Astrocyte (in vitro differentiated cells and primary cell): ENCODE measurements around the gene IFNL1. TPM values are rescaled to one million over a fixed set of nuclear protein-coding genes. Genes with fewer than 3 reads are reported as not detected.

Experiments
- DNase-seq: peaks from one replicate; pipeline ENCODE4 v3.0.0-alpha.2; 2010; ENCODE audit warnings: low read depth
- FAIRE-seq: peaks from 2 replicates; lab custom pipeline; 2011; peaks lifted over from hg19 to GRCh38; lab: Jason Lieb, UNC
- H2AFZ ChIP-seq: 2 replicates; pipeline ENCODE4 v1.6.0; 2012; ENCODE audit warnings: low read depth, low read length, inconsistent platforms
- H3K27ac ChIP-seq: 2 replicates; pipeline ENCODE4 v1.5.1; 2011; ENCODE audit warnings: low read depth, low read length, inconsistent platforms
- H3K27me3 ChIP-seq: 2 replicates; pipeline ENCODE4 v1.6.0; 2011; ENCODE audit warnings: low read length, inconsistent platforms; ENCODE audit not compliant: insufficient read depth
- H3K36me3 ChIP-seq: 2 replicates; pipeline ENCODE4 v1.5.1; 2011; ENCODE audit warnings: low read length, inconsistent platforms; ENCODE audit not compliant: insufficient read depth
- H3K4me1 ChIP-seq: 2 replicates; pipeline ENCODE4 v1.5.1; 2011; ENCODE audit warnings: low read length, inconsistent platforms; ENCODE audit not compliant: insufficient read depth
- H3K4me2 ChIP-seq: 2 replicates; pipeline ENCODE4 v1.6.0; 2012; ENCODE audit warnings: low read length, inconsistent platforms
- H3K4me3 ChIP-seq: 2 replicates; pipeline ENCODE4 v1.5.1; 2011; ENCODE audit warnings: low read depth, mild to moderate bottlenecking, low read length, inconsistent platforms; ENCODE audit not compliant: insufficient read depth
- H3K79me2 ChIP-seq: 2 replicates; pipeline ENCODE4 v1.6.0; 2012; ENCODE audit warnings: mild to moderate bottlenecking, low read length, inconsistent platforms; ENCODE audit not compliant: insufficient read depth
- H3K9ac ChIP-seq: 2 replicates; pipeline ENCODE4 v1.6.0; 2012; ENCODE audit warnings: mild to moderate bottlenecking, low read length, inconsistent platforms
- H3K9me3 ChIP-seq: 2 replicates; pipeline ENCODE4 v1.5.1; 2012; ENCODE audit warnings: low read depth, mild to moderate bottlenecking, low read length, inconsistent platforms; ENCODE audit not compliant: insufficient read depth
- H4K20me1 ChIP-seq: 2 replicates; pipeline ENCODE4 v1.6.0; 2012; ENCODE audit warnings: low read length, inconsistent platforms; ENCODE audit not compliant: insufficient read depth
- H3K27ac Mint-ChIP-seq: one replicate; pipeline ENCODE4 v1.8.0; 2021; ENCODE audit warnings: mild to moderate bottlenecking, mixed read lengths; ENCODE audit not compliant: unreplicated experiment
- H3K27me3 Mint-ChIP-seq: one replicate; pipeline ENCODE4 v1.8.0; 2021; ENCODE audit warnings: low read depth, mixed read lengths; ENCODE audit not compliant: unreplicated experiment
- H3K36me3 Mint-ChIP-seq: one replicate; pipeline ENCODE4 v1.8.0; 2021; ENCODE audit warnings: low read depth, mixed read lengths; ENCODE audit not compliant: unreplicated experiment
- H3K4me1 Mint-ChIP-seq: one replicate; pipeline ENCODE4 v1.8.0; 2021; ENCODE audit warnings: low read depth, mixed read lengths; ENCODE audit not compliant: unreplicated experiment
- H3K4me3 Mint-ChIP-seq: one replicate; pipeline ENCODE4 v1.8.0; 2021; ENCODE audit warnings: mild to moderate bottlenecking, moderate library complexity, mixed read lengths; ENCODE audit not compliant: unreplicated experiment
- H3K9me3 Mint-ChIP-seq: one replicate; pipeline ENCODE4 v1.8.0; 2021; ENCODE audit warnings: mild to moderate bottlenecking, mixed read lengths; ENCODE audit not compliant: unreplicated experiment
- CTCF ChIP-seq: IDR thresholded peaks from 2 replicates; pipeline ENCODE4 v1.5.1; 2011; ENCODE audit warnings: low read depth, mild to moderate bottlenecking, inconsistent platforms, low read length, moderate library complexity; ENCODE audit not compliant: insufficient read depth
- EZH2 ChIP-seq: IDR thresholded peaks from 2 replicates; pipeline ENCODE4 v1.6.1; 2012; ENCODE audit warnings: mild to moderate bottlenecking, low read length, inconsistent platforms; ENCODE audit not compliant: insufficient read depth
- total RNA-seq: library from RNA; stranded (reverse); gene quantifications from 2 replicates; pipeline ENCODE4 v1.2.1, GENCODE V29; 2021

IFNL1 gene
- total RNA-seq, 1 donor from 2014 or later: 0.52 TPM

GRCh38 chr19:39314016-39314728, 18.0 kb downstream of the IFNL1 start:
- H3K27ac Mint-ChIP-seq: no peak overlapping the region
- Histone ChIP-seq H3K4me3 (no peak overlapping the region), H3K27ac (no peak overlapping the region), H3K27me3 (no peaks in the 10 kb centered on the region), H2AFZ (no peak overlapping the region), H3K4me1 (no peaks in the 10 kb centered on the region), H3K4me2 (no peak overlapping the region), H3K9me3 (no peaks in the 10 kb centered on the region), H3K9ac (no peak overlapping the region), H4K20me1 (no peaks in the 10 kb centered on the region), H3K79me2 (no peaks in the 10 kb centered on the region), H3K36me3 (no peaks in the 10 kb centered on the region)
- H3K4me3 Mint-ChIP-seq: no peak overlapping the region
- H3K9me3 Mint-ChIP-seq: peaks cover 5% of the 10 kb centered on the region
- H3K27me3 Mint-ChIP-seq: peaks cover 44% of the 10 kb centered on the region
- DNase-seq: no peak
- FAIRE-seq: no peak
- peaks cover 14% of the 10 kb centered on the region for H3K36me3 Mint-ChIP-seq
- H3K4me1 Mint-ChIP-seq: no peaks in the 10 kb centered on the region
- no peak for TF ChIP-seq EZH2
- no peak for TF ChIP-seq CTCF

- H3K9me3 Mint-ChIP-seq: no peaks in the 10 kb centered on the region
- H3K36me3 ChIP-seq: no peaks in the 10 kb centered on the region
- DNase-seq: no peak
- H3K4me2 ChIP-seq: no peak overlapping the region
- peaks cover 3% of the 10 kb centered on the region for H3K4me1 Mint-ChIP-seq
- H4K20me1 ChIP-seq: no peaks in the 10 kb centered on the region
- TF ChIP-seq EZH2 (no peak), CTCF (no peak)
- no peak overlapping the region for H3K9ac ChIP-seq
- no peaks in the 10 kb centered on the region for H3K9me3 ChIP-seq
- no peak overlapping the region for H2AFZ ChIP-seq
- no peak overlapping the region for H3K27ac Mint-ChIP-seq
- H3K4me1 ChIP-seq: no peaks in the 10 kb centered on the region
- peaks cover 5% of the 10 kb centered on the region for H3K36me3 Mint-ChIP-seq
- peaks cover 35% of the 10 kb centered on the region for H3K27me3 Mint-ChIP-seq
- no peak overlapping the region for H3K4me3 Mint-ChIP-seq
- H3K79me2 ChIP-seq: no peaks in the 10 kb centered on the region
- H3K27me3 ChIP-seq: no peaks in the 10 kb centered on the region
- no peak for FAIRE-seq
- no peak overlapping the region for H3K27ac ChIP-seq
- no peak overlapping the region for H3K4me3 ChIP-seq
Measured at GRCh38 chr19:39315933-39316332, 19.7 kb downstream of the IFNL1 start.

GRCh38 chr19:39316627-39317321, 20.6 kb downstream of the IFNL1 start:
- no peak overlapping the region for H3K27ac Mint-ChIP-seq
- H3K4me1 Mint-ChIP-seq: peaks cover 3% of the 10 kb centered on the region
- H3K27me3 Mint-ChIP-seq: peaks cover 38% of the 10 kb centered on the region
- Histone ChIP-seq H3K4me2 (no peak overlapping the region), H3K79me2 (no peaks in the 10 kb centered on the region), H3K36me3 (no peaks in the 10 kb centered on the region), H3K4me3 (no peak overlapping the region), H3K9ac (no peak overlapping the region), H3K4me1 (no peaks in the 10 kb centered on the region), H3K27me3 (peaks cover 6% of the 10 kb centered on the region), H2AFZ (no peak overlapping the region), H3K27ac (no peak overlapping the region), H4K20me1 (no peaks in the 10 kb centered on the region), H3K9me3 (no peaks in the 10 kb centered on the region)
- H3K36me3 Mint-ChIP-seq: peaks cover 7% of the 10 kb centered on the region
- H3K9me3 Mint-ChIP-seq: no peaks in the 10 kb centered on the region
- no peak for FAIRE-seq
- H3K4me3 Mint-ChIP-seq: no peak overlapping the region
- TF ChIP-seq CTCF: no peak
- no peak for TF ChIP-seq EZH2
- DNase-seq: no peak
